DLD1 (cell line): Measurements from ENCODE around the gene ROR1.
"Not testable (repeated sequence)": the region's sequence is repeated elsewhere in the genome, so short reads cannot be mapped to it uniquely, and the experiment has no call there.

ENCODE experiments used
- in situ Hi-C: cut with HindIII; loops from 2 replicates; pipeline ENCODE4 v1.10.0; 2017; ENCODE audit warnings: low sequenced_read_pairs

ROR1 gene

GRCh38 chr1:63757334-63757733 is 16.5 kb upstream of the ROR1 start:
- in situ Hi-C loops = no loop called here

- in situ Hi-C loops = no loop called here
These were observed 15.0 kb upstream of the ROR1 start for GRCh38 chr1:63758791-63759190.

- in situ Hi-C loops = no loop called here
These were observed 14.0 kb upstream of the ROR1 start for GRCh38 chr1:63759778-63760177.

GRCh38 chr1:63770381-63770780 is 3.4 kb upstream of the ROR1 start:
- in situ Hi-C loops = loop anchor here (10.0 kb wide), 1 partner anchor 464 kb away; no protein-coding TSS in a partner anchor

GRCh38 chr1:63772201-63772600 is 1.6 kb upstream of the ROR1 start:
- in situ Hi-C loops = loop anchor here (10.0 kb wide), 1 partner anchor 463 kb away; no protein-coding TSS in a partner anchor

- in situ Hi-C loops = loop anchor here (10.0 kb wide), 1 partner anchor 462 kb away; no protein-coding TSS in a partner anchor
These were observed 941 bp upstream of the ROR1 start for GRCh38 chr1:63772876-63773275.

GRCh38 chr1:63773496-63773814 is 362 bp upstream of the ROR1 start:
- in situ Hi-C loops = loop anchor here (10.0 kb wide), 1 partner anchor 461 kb away; no protein-coding TSS in a partner anchor

- in situ Hi-C loops = loop anchor here (10.0 kb wide), 1 partner anchor 460 kb away; no protein-coding TSS in a partner anchor
These were observed 1.0 kb downstream of the ROR1 start for GRCh38 chr1:63774617-63775417.

GRCh38 chr1:63775418-63776127 is 1.8 kb downstream of the ROR1 start:
- in situ Hi-C loops = loop anchor here (10.0 kb wide), 1 partner anchor 459 kb away; no protein-coding TSS in a partner anchor

GRCh38 chr1:63777286-63777685 is 3.5 kb downstream of the ROR1 start:
- in situ Hi-C loops = loop anchor here (10.0 kb wide), 1 partner anchor 458 kb away; no protein-coding TSS in a partner anchor

- in situ Hi-C loops = loop anchor here (10.0 kb wide), 1 partner anchor 457 kb away; no protein-coding TSS in a partner anchor
These were observed 4.4 kb downstream of the ROR1 start for GRCh38 chr1:63777965-63778880.

- in situ Hi-C loops = loop anchor here (10.0 kb wide), 1 partner anchor 455 kb away; no protein-coding TSS in a partner anchor
These were observed 5.8 kb downstream of the ROR1 start for GRCh38 chr1:63779338-63780211.

GRCh38 chr1:63780565-63780964 is 6.7 kb downstream of the ROR1 start:
- in situ Hi-C loops = no loop called here

GRCh38 chr1:63782982-63783381 is 9.2 kb downstream of the ROR1 start:
- in situ Hi-C loops = no loop called here

GRCh38 chr1:63784083-63784482 is 10.3 kb downstream of the ROR1 start:
- in situ Hi-C loops = no loop called here

GRCh38 chr1:63784489-63785390 is 10.9 kb downstream of the ROR1 start:
- in situ Hi-C loops = no loop called here

- in situ Hi-C loops = not testable (repeated sequence)
These were observed 13.5 kb downstream of the ROR1 start for GRCh38 chr1:63787270-63787669.

GRCh38 chr1:63787875-63788274 is 14.1 kb downstream of the ROR1 start:
- in situ Hi-C loops = no loop called here
